Lung microvascular endothelial cell (primary cell): ENCODE data around the gene ZNF177. TPM values are rescaled to one million over a fixed set of nuclear protein-coding genes. Genes with fewer than 3 reads are reported as not detected.
"Not testable (repeated sequence)": the region's sequence is repeated elsewhere in the genome, so short reads cannot be mapped to it uniquely, and the experiment has no call there.

Source experiments
- DNase-seq, 2 donors: peaks; one replicate each; pipeline versions ENCODE4 v3.0.0 to v3.0.0-alpha.2; 2010; ENCODE audit warnings: low read depth in 2 of 2
- total RNA-seq: library from RNA; depleted of rRNA; stranded (reverse); fragments of >200 nt; gene quantifications from 2 replicates; pipeline ENCODE4 v1.2.1, GENCODE V29; 2014

The ZNF177 gene
- total RNA-seq: 0.44 and 0.60 TPM in 2 replicates

GRCh38 chr19:9362905-9363304, at the start of gene ZNF177:
TSS of gene ZNF177 (plus strand) at chr19:9363013. CDS start at chr19:9378312, 15,299 bp downstream.
- no peak for DNase-seq

- DNase-seq: no peak
These were observed 49.1 kb upstream of the ZNF177 start for GRCh38 chr19:9313756-9314155.

GRCh38 chr19:9321338-9321737, 41.5 kb upstream of the ZNF177 start:
- DNase-seq: no peak

- DNase-seq: not testable (repeated sequence)
These were observed 41.1 kb upstream of the ZNF177 start for GRCh38 chr19:9321756-9322155.

- not testable (repeated sequence) for DNase-seq
These were observed 40.6 kb upstream of the ZNF177 start for GRCh38 chr19:9322201-9322600.

- peak; percentile 89 to 92 for DNase-seq
These were observed 39.3 kb upstream of the ZNF177 start for GRCh38 chr19:9323557-9323918.

GRCh38 chr19:9323919-9324583, 38.8 kb upstream of the ZNF177 start, which contains the start of gene ZNF559:
TSS of gene ZNF559 (plus strand) at chr19:9324179. CDS start at chr19:9338550, 14,371 bp downstream.
- peak; percentile 97 to 98 for DNase-seq

GRCh38 chr19:9324584-9324962, 38.2 kb upstream of the ZNF177 start:
- DNase-seq: no peak

- no peak for DNase-seq
These were observed 32.8 kb upstream of the ZNF177 start for GRCh38 chr19:9329999-9330398.

GRCh38 chr19:9342610-9343304, 20.1 kb upstream of the ZNF177 start:
- DNase-seq: no peak

- no peak for DNase-seq
These were observed 17.8 kb upstream of the ZNF177 start for GRCh38 chr19:9345005-9345404.

GRCh38 chr19:9348253-9348652, 14.6 kb upstream of the ZNF177 start:
- DNase-seq: no peak

- DNase-seq: no peak
These were observed 14.1 kb upstream of the ZNF177 start for GRCh38 chr19:9348671-9349070.

GRCh38 chr19:9352505-9352904, 10.3 kb upstream of the ZNF177 start:
- no peak for DNase-seq

- no peak for DNase-seq
These were observed 9.8 kb upstream of the ZNF177 start for GRCh38 chr19:9353011-9353410.

- no peak for DNase-seq
These were observed 8.2 kb upstream of the ZNF177 start for GRCh38 chr19:9354651-9355050.

- DNase-seq: no peak
These were observed 8.2 kb downstream of the ZNF177 start for GRCh38 chr19:9370738-9371619.

GRCh38 chr19:9381361-9381785, 18.6 kb downstream of the ZNF177 start:
- no peak for DNase-seq

- DNase-seq: no peak
These were observed 44.1 kb downstream of the ZNF177 start for GRCh38 chr19:9406798-9407352.

- no peak for DNase-seq
These were observed 45.0 kb downstream of the ZNF177 start for GRCh38 chr19:9407827-9408226.

- DNase-seq: no peak
These were observed 50.6 kb downstream of the ZNF177 start for GRCh38 chr19:9413240-9413954.
